HG03280 (cell line): ENCODE results near the gene GABRP.

Experiments used
- ATAC-seq: cut with Tn5 transposase; IDR thresholded peaks from one replicate; pipeline ENCODE4 v1.9.1; 2021; ENCODE audit warnings: mild to moderate bottlenecking, moderate library complexity; ENCODE audit not compliant: unreplicated experiment

Gene GABRP, protein sequence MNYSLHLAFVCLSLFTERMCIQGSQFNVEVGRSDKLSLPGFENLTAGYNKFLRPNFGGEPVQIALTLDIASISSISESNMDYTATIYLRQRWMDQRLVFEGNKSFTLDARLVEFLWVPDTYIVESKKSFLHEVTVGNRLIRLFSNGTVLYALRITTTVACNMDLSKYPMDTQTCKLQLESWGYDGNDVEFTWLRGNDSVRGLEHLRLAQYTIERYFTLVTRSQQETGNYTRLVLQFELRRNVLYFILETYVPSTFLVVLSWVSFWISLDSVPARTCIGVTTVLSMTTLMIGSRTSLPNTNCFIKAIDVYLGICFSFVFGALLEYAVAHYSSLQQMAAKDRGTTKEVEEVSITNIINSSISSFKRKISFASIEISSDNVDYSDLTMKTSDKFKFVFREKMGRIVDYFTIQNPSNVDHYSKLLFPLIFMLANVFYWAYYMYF

GRCh38 chr5:170783498-170784247 lies at the start of gene GABRP:
Gene GABRP (plus strand): TSS chr5:170783725. CDS start chr5:170788616, 4,891 bp downstream.
- ATAC-seq = no peak

- no peak for ATAC-seq
Measured at GRCh38 chr5:170736966-170737365, 46.6 kb upstream of the GABRP start.

GRCh38 chr5:170737591-170737990 lies 45.9 kb upstream of the GABRP start:
- no peak for ATAC-seq

GRCh38 chr5:170738840-170739239 lies 44.7 kb upstream of the GABRP start:
- ATAC-seq = no peak

DNA sequence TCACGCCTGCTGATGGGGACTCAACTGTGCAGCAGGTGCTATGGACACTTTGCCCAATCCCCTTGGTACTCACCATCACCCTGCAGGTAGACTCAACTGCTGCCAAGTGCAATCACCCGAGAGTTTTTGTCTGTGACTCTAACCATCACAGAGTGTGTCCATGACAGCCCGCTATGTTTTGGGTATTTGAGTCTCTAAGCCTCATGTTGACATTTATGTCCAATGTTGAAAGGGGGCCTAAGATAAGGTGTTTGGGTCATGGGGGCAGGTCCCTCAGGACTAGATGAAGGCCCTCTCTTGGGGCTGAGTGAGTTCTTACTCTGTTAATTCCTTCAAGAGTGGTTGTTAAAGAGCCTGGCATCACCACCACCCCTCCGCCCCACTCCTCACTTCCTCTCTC lies 44.1 kb upstream of the GABRP start:
- ATAC-seq = no peak

DNA sequence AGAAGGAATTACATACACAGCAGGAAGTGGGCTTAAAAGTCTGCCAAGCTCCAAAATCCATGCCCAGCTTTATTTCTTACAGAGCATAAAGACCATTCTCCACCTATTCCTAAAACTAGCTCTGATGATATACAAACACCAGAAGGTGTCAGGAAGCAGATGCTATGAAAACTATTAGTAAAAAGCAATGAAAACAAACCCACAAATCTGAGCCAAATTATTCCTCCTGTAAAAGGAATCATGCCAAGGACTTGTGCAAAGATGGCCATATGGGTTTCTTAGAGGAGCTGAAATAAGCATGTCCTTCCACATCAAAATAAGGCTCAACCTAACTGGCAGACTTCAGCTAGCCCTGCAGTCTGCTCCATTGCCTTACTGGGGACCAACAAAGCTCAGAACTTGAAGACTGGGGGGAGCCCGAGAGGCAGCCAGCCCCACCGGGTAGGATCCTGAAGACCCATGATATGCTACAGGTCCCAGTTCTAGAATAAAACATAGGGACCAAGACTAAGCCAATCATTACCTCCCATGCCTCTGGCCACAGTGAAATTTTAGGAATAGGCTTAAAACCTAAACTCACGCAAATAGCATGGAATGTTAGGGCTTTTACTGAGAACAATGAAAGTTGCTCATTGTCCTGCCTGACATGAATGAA lies 42.8 kb upstream of the GABRP start:
- ATAC-seq = no peak

- ATAC-seq = no peak
Measured at GRCh38 chr5:170741801-170742200, 41.7 kb upstream of the GABRP start.

- no peak for ATAC-seq
Measured at GRCh38 chr5:170743876-170744212, 39.7 kb upstream of the GABRP start.

- no peak for ATAC-seq
Measured at GRCh38 chr5:170745481-170746071, 37.9 kb upstream of the GABRP start.

GRCh38 chr5:170746075-170746960 lies 37.2 kb upstream of the GABRP start:
- ATAC-seq = no peak

- ATAC-seq = no peak
Measured at GRCh38 chr5:170746961-170747340, 36.6 kb upstream of the GABRP start.

DNA sequence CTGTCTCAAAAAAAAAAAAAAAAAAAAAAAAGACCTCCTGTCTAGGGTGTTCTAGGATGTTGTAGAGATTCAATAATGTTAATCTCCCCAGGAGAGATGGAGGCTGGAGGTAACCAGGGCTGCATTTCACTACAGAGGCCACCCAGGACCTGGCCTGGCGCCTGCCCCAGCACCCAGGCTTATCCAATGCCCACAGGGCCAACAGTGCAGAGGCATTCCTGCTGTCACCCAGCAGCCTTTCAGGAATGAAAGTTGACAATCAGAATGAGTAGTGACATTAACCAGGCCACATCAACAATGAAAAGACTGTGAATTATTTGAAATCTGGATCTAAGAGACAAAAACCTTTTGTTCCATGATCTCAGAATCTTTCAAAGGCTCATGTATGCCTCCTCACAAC lies 36.2 kb upstream of the GABRP start:
- ATAC-seq = no peak

DNA sequence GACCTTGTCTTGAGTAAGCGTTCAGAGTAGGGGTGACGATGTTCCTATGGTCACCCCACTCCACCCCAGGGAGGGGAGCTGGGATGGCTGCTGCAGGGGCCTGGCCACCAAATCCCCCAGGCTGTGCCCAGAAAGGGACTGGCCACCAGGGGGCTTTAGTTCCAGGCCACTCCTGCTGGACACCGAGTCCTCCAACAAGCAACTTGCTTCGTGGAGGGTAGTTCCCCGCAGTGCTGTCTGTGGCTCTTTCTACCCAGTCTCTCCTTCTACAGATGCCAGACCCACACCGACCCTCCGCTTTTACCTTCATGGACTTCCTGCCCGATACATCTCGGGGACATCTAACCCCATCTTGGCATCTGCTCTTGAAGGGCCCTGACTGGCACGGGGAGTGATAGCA lies 35.7 kb upstream of the GABRP start:
- ATAC-seq = no peak

DNA sequence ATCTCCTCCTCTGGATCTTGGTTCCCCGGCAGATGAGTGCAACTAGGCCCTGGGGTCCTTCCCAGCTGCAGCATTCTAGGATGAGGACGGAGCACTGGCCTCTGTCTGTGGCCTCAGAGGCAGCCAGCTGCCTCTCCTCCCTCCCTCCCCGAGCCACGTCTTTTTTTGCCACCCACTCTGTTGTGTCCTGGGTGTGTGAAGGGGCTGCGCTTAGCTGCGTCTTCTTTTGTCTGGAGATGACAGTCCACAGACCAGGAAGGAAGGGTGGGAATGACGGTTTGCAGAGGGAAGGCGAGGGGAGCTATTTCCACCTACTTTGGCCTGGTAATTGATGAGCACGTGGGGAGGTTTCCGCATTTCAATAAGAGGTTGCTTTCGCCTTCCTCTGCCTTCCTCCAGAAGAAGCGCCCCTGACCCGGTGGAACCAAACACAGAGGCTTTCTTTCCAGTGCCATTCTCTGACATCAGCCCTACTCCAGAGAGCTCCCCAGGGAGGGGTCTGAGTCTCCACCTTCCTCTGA lies 34.5 kb upstream of the GABRP start:
- ATAC-seq = no peak

DNA sequence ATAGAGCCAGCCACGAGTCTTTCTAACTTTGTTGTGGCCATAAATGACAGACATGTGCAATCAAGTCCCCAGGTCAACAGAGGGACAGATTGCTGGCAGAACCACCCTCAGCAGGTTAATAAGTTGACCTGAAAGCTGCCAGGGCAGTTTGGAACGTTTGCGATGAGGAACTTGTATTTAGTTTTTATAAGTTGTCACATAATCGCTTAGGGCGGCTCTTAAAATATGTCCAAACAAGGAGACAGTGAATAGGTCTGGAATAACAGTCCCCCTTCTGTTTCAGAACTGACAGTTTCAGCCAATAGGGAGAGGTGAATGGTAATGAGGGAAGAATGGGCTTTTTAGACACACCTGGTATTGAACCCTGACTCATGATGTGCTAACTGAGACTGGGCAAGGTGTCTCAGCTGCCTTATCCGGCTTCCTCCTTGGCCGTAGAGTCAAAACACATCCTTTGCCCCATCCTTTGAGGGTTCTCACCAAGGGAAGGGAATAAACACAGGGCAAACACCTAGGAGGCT lies 33.6 kb upstream of the GABRP start:
- no peak for ATAC-seq

DNA sequence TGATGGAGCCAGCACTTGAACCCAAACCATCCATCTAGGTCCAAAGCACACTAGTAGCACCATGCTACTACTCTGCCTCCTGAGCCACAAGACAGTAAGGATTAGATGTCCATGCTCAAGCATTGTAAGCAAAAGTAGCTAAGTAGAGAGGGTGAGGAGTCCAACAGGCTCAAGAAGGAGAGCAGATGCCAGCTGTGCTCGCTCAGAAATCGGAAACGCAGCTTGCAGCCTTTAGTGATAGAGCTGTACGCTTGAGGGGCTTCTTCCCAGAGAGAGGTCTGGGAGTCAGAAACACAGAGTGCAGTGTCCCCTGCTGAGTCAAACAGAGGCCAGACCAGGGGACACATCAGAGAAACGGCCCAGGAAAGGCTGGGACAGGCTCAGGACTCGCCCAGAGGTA lies 32.7 kb upstream of the GABRP start:
- no peak for ATAC-seq

DNA sequence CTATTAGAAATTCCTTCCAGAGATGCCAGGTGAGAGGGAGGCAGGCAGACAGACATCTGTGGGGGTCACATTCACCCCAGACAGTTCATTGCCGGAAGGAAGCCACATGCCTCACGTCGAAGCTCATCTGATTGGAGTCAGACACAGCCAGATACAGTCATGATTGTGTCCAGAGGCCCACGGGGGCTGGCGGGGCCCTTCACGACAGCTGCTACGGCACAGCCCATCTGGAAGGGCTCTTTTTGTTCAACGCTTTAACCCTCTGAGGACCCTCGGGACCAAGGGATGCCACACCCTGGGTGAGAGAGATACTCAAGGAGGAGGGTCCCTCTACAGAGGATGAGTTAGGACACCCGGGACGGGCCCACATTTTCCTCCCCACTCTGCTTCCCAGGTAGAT lies 31.9 kb upstream of the GABRP start:
- ATAC-seq = no peak

- ATAC-seq = no peak
Measured at GRCh38 chr5:170752257-170753215, 31.0 kb upstream of the GABRP start.

DNA sequence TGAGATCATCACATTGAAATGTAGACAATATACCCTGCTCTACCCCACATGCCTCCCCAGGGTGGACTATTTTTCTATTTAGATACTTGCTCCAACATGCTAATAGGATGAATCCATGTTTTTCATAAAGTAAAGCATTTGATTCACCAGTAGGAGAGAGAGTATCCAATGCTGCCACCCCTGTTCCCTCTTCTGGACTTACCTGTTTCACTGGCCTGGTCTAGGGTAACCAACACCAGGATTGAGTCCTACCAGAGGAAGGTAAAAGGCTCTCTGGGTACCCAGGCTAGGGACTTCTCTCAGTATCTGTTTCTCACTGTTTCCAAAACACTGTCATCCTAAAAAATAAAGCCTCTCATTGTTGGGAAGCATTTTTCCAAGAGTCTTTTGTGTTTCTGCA lies 30.2 kb upstream of the GABRP start:
- no peak for ATAC-seq
